Nephron progenitor cell (in vitro differentiated cells): ENCODE measurements around the gene CPT2.

Experiments used
- DNase-seq: peaks from one replicate; pipeline ENCODE4 v3.0.0; 2021
- H3K27ac Mint-ChIP-seq: 2 replicates; pipeline ENCODE4 v1.8.0; 2021; ENCODE audit warnings: mild to moderate bottlenecking, moderate library complexity, mixed read lengths
- H3K27me3 Mint-ChIP-seq: 2 replicates; pipeline ENCODE4 v1.8.0; 2021; ENCODE audit warnings: mild to moderate bottlenecking, low read depth, mixed read lengths; ENCODE audit not compliant: poor library complexity
- H3K36me3 Mint-ChIP-seq: 2 replicates; pipeline ENCODE4 v1.8.0; 2021; ENCODE audit warnings: low read depth, mixed read lengths
- H3K4me1 Mint-ChIP-seq: 2 replicates; pipeline ENCODE4 v1.8.0; 2021; ENCODE audit warnings: mixed read lengths
- H3K4me3 Mint-ChIP-seq: 2 replicates; pipeline ENCODE4 v1.8.0; 2021; ENCODE audit warnings: mild to moderate bottlenecking, moderate library complexity, mixed read lengths
- H3K9me3 Mint-ChIP-seq: 2 replicates; pipeline ENCODE4 v1.8.0; 2021; ENCODE audit warnings: mild to moderate bottlenecking, moderate library complexity, mixed read lengths
- TF ChIP-seq, protein P1 (sequence below): fragments of 200-600 bp; sonication (generic); IDR thresholded peaks from 2 replicates; pipeline ENCODE4 v1.5.0; 2021; ENCODE audit warnings: antibody characterized with exemption

Gene CPT2

DNA sequence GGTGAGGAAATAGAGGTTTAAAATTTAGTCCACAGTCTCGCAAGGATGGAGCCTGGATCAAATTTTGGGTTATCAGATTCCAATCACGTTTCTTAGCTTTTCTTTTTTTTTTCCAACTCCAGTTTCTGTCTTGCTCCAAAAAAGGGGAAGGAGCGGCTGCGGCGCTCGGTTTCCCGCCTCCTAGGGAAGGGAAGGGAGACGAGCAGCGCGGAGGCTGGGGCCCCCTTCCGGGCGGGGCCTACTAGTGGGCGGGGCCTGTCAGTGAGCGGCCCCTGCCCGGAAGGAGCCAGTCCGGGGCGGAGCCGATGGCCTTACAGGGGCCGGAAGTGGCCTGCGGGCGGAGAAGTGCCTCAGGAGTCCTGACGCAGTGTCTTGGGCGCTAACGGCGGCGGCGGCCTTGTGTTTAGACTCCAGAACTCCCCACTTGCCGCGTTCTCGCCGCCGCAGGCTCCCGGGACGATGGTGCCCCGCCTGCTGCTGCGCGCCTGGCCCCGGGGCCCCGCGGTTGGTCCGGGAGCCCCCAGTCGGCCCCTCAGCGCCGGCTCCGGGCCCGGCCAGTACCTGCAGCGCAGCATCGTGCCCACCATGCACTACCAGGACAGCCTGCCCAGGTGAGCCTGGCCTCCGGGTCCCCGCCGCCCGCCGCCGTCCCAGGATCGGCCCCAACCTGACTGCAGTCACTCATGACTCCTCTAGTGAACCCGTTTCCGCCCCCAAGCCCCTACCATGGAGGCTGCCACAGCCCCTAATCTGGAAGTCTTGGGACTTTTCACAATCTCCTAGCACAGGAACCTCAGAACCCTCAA lies at the start of gene CPT2:
TSS of gene CPT2 (plus strand) at position 340 of the 806 bp plus-strand sequence. CDS start at position 460, 120 bp downstream.
- Mint-ChIP-seq H3K4me1 (peaks cover 27% of the 10 kb centered on the region), H3K36me3 (peaks cover 11% of the 10 kb centered on the region), H3K27ac (peak within 1 kb of the TSS; percentile 90), H3K9me3 (no peaks in the 10 kb centered on the region), H3K27me3 (peaks cover 7% of the 10 kb centered on the region), H3K4me3 (peak within 1 kb of the TSS; percentile 96)
- peak; percentile 93 for DNase-seq
- TF ChIP-seq, protein P1, sequence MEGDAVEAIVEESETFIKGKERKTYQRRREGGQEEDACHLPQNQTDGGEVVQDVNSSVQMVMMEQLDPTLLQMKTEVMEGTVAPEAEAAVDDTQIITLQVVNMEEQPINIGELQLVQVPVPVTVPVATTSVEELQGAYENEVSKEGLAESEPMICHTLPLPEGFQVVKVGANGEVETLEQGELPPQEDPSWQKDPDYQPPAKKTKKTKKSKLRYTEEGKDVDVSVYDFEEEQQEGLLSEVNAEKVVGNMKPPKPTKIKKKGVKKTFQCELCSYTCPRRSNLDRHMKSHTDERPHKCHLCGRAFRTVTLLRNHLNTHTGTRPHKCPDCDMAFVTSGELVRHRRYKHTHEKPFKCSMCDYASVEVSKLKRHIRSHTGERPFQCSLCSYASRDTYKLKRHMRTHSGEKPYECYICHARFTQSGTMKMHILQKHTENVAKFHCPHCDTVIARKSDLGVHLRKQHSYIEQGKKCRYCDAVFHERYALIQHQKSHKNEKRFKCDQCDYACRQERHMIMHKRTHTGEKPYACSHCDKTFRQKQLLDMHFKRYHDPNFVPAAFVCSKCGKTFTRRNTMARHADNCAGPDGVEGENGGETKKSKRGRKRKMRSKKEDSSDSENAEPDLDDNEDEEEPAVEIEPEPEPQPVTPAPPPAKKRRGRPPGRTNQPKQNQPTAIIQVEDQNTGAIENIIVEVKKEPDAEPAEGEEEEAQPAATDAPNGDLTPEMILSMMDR, result no peak

DNA sequence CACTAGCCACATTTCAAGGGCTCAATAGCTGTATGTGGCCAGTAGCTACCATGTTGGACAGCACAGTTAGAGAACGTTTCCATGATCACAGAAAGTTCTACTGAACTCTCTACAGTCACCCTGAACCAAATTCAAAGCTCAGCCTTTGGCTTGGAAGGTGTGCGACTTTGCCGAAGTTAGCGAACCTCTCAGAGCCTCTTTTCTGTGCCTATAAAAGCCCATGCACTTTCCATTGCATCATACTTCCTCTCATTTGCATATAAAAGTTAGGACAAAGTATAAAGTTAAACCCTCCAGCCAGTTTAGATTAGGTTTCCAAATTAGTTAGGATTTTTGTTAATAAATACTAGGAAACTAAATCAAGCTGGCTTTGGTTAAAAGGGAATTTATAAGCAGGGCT lies 49.5 kb upstream of the CPT2 start:
- DNase-seq, result no peak
- peaks cover 3% of the 10 kb centered on the region for H3K27me3 Mint-ChIP-seq
- peaks cover 7% of the 10 kb centered on the region for H3K4me1 Mint-ChIP-seq
- no peak overlapping the region for H3K4me3 Mint-ChIP-seq
- no peaks in the 10 kb centered on the region for H3K36me3 Mint-ChIP-seq
- H3K9me3 Mint-ChIP-seq, result no peaks in the 10 kb centered on the region
- TF ChIP-seq, protein P1, result no peak
- H3K27ac Mint-ChIP-seq, result no peak overlapping the region

DNA sequence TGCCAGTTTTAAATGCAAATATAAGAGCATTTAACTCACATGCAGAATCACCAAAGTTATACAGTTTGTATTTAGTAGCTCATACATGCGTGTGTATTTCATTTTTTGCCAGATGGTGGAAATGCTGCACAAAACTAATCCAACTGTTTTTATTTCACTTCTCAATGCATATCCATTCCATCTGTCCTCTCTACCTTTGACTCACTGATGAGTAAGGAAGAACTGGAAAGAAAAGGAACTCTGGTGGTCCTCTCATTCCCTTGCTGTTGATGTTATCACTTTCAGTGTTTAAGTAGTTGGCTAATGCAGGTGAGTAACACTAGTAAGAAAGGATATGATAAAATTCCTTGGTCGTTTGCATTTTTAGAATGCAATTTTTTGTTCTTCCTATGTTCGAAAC lies 48.5 kb upstream of the CPT2 start:
- TF ChIP-seq, protein P1, result no peak
- Mint-ChIP-seq H3K36me3 (no peaks in the 10 kb centered on the region), H3K4me1 (peaks cover 7% of the 10 kb centered on the region), H3K4me3 (no peak overlapping the region), H3K9me3 (no peaks in the 10 kb centered on the region), H3K27ac (no peak overlapping the region), H3K27me3 (peaks cover 3% of the 10 kb centered on the region)
- no peak for DNase-seq

DNA sequence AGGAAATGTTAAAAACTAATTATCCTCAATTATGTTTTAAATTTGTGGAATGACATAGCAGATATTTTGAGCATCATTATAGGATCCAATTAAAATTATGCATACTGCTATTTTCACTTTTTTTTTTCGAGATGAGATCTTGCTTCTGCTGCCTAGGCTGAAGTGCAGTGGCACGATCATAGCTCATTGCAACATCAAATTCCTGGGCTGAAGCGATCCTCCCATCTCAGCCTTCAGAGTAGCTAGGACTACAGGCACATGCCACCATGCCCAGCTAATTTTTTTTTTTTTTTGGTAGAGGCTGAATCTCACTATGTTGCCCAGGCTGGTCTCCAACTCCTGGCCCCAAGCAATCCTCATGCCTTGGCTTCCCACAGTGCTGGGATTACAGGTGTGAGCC lies 42.9 kb upstream of the CPT2 start:
- Mint-ChIP-seq H3K36me3 (no peaks in the 10 kb centered on the region), H3K4me3 (no peak overlapping the region), H3K27ac (no peak overlapping the region), H3K27me3 (peaks cover 4% of the 10 kb centered on the region), H3K9me3 (no peaks in the 10 kb centered on the region), H3K4me1 (no peaks in the 10 kb centered on the region)
- DNase-seq, result no peak
- TF ChIP-seq, protein P1, result no peak

DNA sequence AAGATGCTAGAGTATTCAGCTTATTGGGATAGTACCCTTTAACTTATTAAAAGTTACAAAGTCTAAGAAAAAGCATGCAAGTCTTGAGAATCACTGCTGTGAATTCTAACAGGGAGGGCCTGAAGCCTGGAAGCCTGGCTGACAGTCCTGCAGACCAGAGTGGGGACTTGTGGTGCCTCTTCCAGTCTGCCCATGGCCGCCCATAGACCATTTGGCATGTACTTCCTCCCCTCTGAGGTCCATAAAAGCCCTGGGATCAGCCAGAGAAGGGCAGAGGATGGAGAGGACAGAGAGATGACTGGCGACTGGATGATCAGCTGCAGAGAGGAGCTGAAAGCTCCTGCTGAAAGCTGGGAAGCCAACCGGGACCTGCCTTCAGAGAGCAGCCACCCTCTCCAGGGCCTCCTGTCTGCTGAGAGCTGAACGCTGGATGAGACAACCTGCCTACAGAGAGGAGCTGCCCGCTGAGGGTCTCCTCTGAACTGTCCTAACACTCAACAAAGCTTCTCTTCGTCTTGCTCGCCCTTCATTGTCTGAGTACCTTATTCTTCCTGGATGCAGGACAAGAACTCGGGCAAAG lies 41.7 kb upstream of the CPT2 start:
- Mint-ChIP-seq H3K27me3 (peaks cover 4% of the 10 kb centered on the region), H3K9me3 (no peaks in the 10 kb centered on the region), H3K36me3 (no peaks in the 10 kb centered on the region), H3K27ac (no peak overlapping the region), H3K4me1 (no peaks in the 10 kb centered on the region), H3K4me3 (no peak overlapping the region)
- DNase-seq, result no peak
- TF ChIP-seq, protein P1, result no peak
